Astrocyte of the cerebellum (primary cell): ENCODE measurements around the gene BDH2.
A peak's percentile ranks its signal among the peaks of the same experiment; 100 is the strongest.

Experiments used
- DNase-seq: peaks from one replicate; pipeline ENCODE4 v3.0.0-alpha.2; 2011; ENCODE audit warnings: low read depth
- H3K4me3 ChIP-seq: 2 replicates; pipeline ENCODE4 v1.5.1; 2011; ENCODE audit warnings: mild to moderate bottlenecking, low read depth, low read length, moderate library complexity
- CTCF ChIP-seq: IDR thresholded peaks from 2 replicates; pipeline ENCODE4 v1.5.1; 2012; ENCODE audit warnings: low read length, low read depth, moderate library complexity, mild to moderate bottlenecking; ENCODE audit errors: missing control alignments
- in situ Hi-C: cut with HindIII; loops from 2 replicates; pipeline ENCODE4 v1.10.0; 2017; ENCODE audit warnings: low sequenced_read_pairs

Gene BDH2

GRCh38 chr4:103044183-103044582 is 55.5 kb downstream of the BDH2 start:
- no peak for TF ChIP-seq CTCF
- no peak overlapping the region for H3K4me3 ChIP-seq
- in situ Hi-C loops, result loop anchor here (5.0 kb wide), 1 partner anchor 48 kb away; no protein-coding TSS in a partner anchor
- no peak for DNase-seq

GRCh38 chr4:103036169-103036568 is 63.5 kb downstream of the BDH2 start:
- no peak overlapping the region for H3K4me3 ChIP-seq
- no peak for DNase-seq
- no peak for TF ChIP-seq CTCF
- in situ Hi-C loops, result no loop called here

- DNase-seq, result peak; percentile 19
- peak; percentile 77 for TF ChIP-seq CTCF
- in situ Hi-C loops, result no loop called here
- H3K4me3 ChIP-seq, result no peak overlapping the region
Observed at GRCh38 chr4:103032574-103032973, 67.1 kb downstream of the BDH2 start.

GRCh38 chr4:103030791-103031190 is 68.8 kb downstream of the BDH2 start:
- TF ChIP-seq CTCF, result no peak
- in situ Hi-C loops, result no loop called here

GRCh38 chr4:103029300-103029699 is 70.3 kb downstream of the BDH2 start:
- in situ Hi-C loops, result no loop called here
- no peak overlapping the region for H3K4me3 ChIP-seq
- no peak for DNase-seq

More at GRCh38 chr4:103030791-103031190, 68.8 kb downstream of the BDH2 start:
- no peak for DNase-seq
- H3K4me3 ChIP-seq, result no peak overlapping the region

More at GRCh38 chr4:103029300-103029699, 70.3 kb downstream of the BDH2 start:
- TF ChIP-seq CTCF, result no peak
